Fibroblast of skin of abdomen (primary cell): ENCODE measurements around the gene FAM234A.
A peak's percentile ranks its signal among the peaks of the same experiment; 100 is the strongest.
"Not testable (repeated sequence)": the region's sequence is repeated elsewhere in the genome, so short reads cannot be mapped to it uniquely, and the experiment has no call there.

ENCODE experiments used
- DNase-seq: peaks from one replicate; pipeline ENCODE4 v3.0.0-alpha.2; 2013

Gene FAM234A

GRCh38 chr16:265711-266110, 31.1 kb downstream of the FAM234A start:
- DNase-seq, result no peak

- no peak for DNase-seq
Measured at GRCh38 chr16:266258-267164, 31.9 kb downstream of the FAM234A start.

GRCh38 chr16:267562-267961, 32.9 kb downstream of the FAM234A start:
- not testable (repeated sequence) for DNase-seq

- DNase-seq, result no peak
Measured at GRCh38 chr16:268141-269053, 33.8 kb downstream of the FAM234A start.

GRCh38 chr16:269061-269796, 34.6 kb downstream of the FAM234A start:
- no peak for DNase-seq

- no peak for DNase-seq
Measured at GRCh38 chr16:270381-271255, 36.0 kb downstream of the FAM234A start.

- no peak for DNase-seq
Measured at GRCh38 chr16:272633-273546, 38.3 kb downstream of the FAM234A start.

- no peak for DNase-seq
Measured at GRCh38 chr16:273547-274421, 39.2 kb downstream of the FAM234A start.

- DNase-seq, result no peak
Measured at GRCh38 chr16:275041-275641, 40.5 kb downstream of the FAM234A start.

GRCh38 chr16:275786-276232, 41.2 kb downstream of the FAM234A start, which contains the start of gene RGS11:
RGS11 (minus strand) TSS chr16:275944; CDS start chr16:275911, 33 bp downstream.
- no peak for DNase-seq

GRCh38 chr16:276426-277077, 41.9 kb downstream of the FAM234A start:
- DNase-seq, result no peak

GRCh38 chr16:278863-279366, 44.3 kb downstream of the FAM234A start:
- peak; percentile 14 for DNase-seq

- no peak for DNase-seq
Measured at GRCh38 chr16:279531-279930, 44.9 kb downstream of the FAM234A start.

GRCh38 chr16:280005-280460, 45.4 kb downstream of the FAM234A start:
- no peak for DNase-seq

- no peak for DNase-seq
Measured at GRCh38 chr16:280552-280951, 45.9 kb downstream of the FAM234A start, which contains the start of gene ARHGDIG. ARHGDIG (plus strand) TSS chr16:280591; CDS start chr16:280681, 90 bp downstream.

- no peak for DNase-seq
Measured at GRCh38 chr16:280991-281659, 46.5 kb downstream of the FAM234A start.

- DNase-seq, result no peak
Measured at GRCh38 chr16:281660-282255, 47.1 kb downstream of the FAM234A start.
